ENCODE results near the gene NHLRC4.
A peak's percentile ranks its signal among the peaks of the same experiment; 100 is the strongest.
"Not testable (repeated sequence)": the region's sequence is repeated elsewhere in the genome, so short reads cannot be mapped to it uniquely, and the experiment has no call there.

The NHLRC4 gene

GRCh38 chr16:586047-586644 lies 19.3 kb downstream of the NHLRC4 start:
- no peak for DNase-seq

GRCh38 chr16:586645-587590 lies 20.1 kb downstream of the NHLRC4 start:
- DNase-seq = no peak

- peak; percentile 4 for DNase-seq
Observed at GRCh38 chr16:588639-588888, 21.8 kb downstream of the NHLRC4 start.

DNA sequence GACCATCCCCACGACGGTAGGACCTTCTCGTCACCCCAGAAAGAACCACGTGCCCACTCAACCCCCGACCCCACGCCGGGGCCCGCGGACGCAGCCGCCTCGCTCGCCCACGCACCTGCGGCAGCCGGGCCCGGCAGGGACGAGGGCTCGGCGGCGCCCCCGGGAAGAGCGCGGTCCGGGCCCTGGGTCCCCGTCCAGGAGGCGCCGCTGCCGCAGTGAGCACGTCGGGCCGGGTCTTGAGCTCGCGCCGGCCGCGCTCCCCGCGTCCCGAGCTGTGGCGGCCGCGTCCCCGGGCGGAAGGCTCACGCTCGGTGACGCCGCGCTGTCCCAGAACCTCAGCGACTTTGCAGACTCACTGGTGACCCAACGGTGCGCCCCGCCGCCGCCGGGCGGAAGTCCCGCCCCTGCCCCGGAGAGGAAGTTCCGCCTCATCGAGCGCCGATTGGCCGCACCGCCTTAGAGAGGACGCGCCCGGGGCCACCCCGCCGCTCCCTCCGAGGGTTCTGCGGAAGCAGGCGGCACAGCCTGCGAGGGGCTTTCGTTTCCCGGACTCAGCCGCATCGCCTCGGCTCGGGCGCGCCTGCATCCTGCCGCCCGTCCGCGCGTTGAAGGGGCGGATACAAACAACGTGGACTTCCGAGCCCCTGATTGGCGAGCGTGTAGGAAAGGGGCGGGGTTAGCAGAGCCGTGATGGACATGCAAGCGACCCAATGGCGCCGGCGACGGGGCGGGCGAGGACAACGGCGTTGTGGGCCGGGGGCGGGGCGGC lies 22.3 kb downstream of the NHLRC4 start:
- peak; percentile 83 for DNase-seq

GRCh38 chr16:589658-590187 lies 22.9 kb downstream of the NHLRC4 start, which contains the start of gene RAB40C:
TSS of gene RAB40C (plus strand) at chr16:590066. CDS start at chr16:590292, 226 bp downstream.
- DNase-seq = peak; percentile 81

GRCh38 chr16:590188-590814 lies 23.5 kb downstream of the NHLRC4 start:
- DNase-seq = no peak

- no peak for DNase-seq
Observed at GRCh38 chr16:590815-591200, 24.0 kb downstream of the NHLRC4 start.

DNA sequence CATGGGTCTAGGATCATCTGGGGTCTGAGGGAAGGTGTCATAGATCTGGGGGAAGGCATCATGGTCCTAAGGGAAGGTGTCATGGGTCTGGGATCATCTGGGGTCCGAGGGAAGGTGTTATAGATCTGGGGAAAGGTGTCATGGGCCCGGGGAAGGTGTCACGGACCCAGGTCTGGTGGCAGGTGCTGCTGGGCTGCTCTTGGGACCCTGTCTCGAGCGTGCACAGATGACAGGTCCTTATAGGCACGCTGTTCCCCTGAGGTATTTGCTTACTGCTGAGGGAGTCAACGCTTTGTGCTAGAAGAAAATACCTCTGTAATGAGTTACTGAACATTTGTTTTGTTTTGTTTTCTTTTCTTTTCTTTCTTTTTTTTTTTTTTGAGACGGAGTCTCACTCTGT lies 24.4 kb downstream of the NHLRC4 start:
- no peak for DNase-seq

DNA sequence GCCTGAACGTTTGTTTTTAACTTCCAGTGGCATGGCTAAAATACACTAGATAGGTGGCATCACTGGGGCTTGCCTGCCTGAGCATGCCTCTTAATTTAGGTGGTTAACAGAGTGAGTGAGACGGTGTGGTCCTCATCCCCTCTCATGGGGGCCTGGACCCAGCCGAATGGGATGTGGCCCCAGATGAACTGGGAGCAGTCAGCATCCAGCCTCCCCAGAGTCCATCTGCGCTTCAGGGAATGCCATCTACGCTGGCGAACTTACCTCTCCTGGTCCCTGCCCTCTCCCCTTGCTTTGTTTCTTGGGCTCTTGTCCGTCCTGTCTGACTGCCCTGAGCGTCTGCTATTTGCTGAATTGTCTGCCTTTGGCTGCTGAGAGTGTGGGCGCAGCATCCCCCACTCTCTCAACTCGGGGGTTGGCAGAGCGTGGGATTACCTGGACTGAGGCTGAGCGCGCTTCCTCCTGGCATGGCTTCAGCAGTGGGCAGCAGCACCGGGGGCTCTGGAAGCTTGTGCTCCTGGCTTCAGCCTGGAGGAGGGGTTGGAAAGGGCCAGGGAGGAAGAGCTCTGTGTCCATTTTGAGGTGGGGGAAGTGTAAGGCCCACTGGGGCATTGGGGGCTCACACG lies 25.2 kb downstream of the NHLRC4 start:
- DNase-seq = no peak

- DNase-seq = peak; percentile 21
Observed at GRCh38 chr16:592518-593306, 25.9 kb downstream of the NHLRC4 start.

DNA sequence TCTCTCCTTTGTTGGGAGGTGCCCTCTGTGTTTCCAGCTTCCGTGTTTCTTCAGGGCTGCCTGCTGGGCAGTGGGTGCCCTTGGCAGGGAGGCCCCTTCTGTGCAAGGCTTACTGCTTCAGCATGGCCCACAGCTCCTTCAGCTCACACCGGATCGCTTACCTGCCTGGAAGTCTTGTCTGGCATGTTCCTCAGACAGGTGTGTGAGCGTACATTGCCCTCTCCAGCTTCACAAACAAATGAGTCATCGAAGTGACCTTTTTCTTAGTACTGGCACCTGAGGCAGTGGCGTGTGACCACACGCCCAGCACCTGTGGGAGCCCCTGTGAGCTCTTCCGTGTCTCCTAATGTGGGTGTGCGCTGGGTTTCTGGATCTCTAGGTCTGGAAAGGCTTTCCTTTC lies 26.6 kb downstream of the NHLRC4 start:
- no peak for DNase-seq

DNA sequence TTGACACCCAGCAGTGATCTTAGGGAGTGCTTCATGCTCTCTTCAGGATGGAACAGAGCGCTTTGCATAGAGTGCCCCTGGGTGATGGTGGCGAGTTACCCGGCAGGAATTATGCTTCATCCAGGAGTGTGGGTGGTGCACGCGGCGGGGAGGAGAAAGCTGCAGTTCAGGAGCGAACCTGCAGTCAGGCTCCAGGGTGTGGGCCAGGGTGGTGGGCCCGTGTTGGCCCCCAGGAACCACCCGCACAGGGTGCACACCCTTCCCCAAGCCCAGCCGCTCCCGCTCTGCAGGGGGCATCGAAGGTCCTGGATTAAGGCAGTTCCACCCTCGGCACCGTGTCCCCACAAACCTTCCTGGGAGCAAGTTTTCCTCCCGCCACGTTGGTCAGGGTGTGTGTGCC lies 27.0 kb downstream of the NHLRC4 start:
- DNase-seq = no peak

- DNase-seq = no peak
Observed at GRCh38 chr16:595094-595528, 28.3 kb downstream of the NHLRC4 start.

- DNase-seq = no peak
Observed at GRCh38 chr16:595942-596735, 29.3 kb downstream of the NHLRC4 start.

- DNase-seq = no peak
Observed at GRCh38 chr16:596736-597060, 29.9 kb downstream of the NHLRC4 start.

DNA sequence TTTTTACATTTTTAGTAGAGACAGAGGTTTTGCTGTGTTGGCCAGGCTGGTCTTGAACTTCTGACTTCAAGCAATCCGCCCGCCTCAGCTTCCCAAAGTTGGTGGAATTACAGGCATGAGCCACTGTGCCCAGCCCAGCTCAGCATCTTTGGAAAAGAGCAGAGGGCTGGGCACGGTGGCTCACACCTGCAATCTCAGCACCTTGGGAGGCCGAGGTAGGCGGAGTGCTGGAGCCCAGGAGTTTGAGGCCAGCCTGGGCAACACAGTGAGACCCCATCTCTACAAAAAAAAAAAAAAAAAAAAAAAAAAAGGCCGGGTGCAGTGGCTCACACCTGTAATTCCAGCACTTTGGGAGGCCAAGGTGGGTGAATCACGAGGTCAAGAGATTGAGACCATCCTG lies 30.9 kb downstream of the NHLRC4 start:
- DNase-seq = not testable (repeated sequence)

GRCh38 chr16:598823-599739 lies 32.3 kb downstream of the NHLRC4 start:
- no peak for DNase-seq

DNA sequence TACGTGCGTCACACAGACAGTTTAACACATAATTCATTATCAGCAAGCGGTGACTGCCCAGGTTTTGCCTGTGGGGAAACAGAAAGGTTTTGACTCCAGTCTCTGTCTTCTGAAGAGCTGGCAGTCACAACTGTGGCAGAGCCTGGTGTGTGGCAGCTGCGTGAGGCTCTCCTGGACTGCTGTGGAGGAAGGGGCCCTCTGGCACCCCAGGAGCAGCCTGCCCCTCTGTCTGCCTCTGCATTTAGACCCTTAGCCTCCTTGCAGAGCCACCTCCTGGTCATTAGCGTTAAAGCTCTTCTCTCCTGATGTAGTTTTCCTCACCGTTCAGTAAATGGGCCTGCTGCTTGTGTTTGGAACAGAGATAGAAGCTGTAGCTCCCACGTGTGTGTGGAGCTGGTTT lies 34.0 kb downstream of the NHLRC4 start:
- DNase-seq = peak; percentile 25

- DNase-seq = no peak
Observed at GRCh38 chr16:603933-604332, 37.1 kb downstream of the NHLRC4 start.

All from NCI-H1694 treated with DMSO at 0.1 percent for 48 hours (cell line).